Measurements from ENCODE around the gene XPA. TPM values are rescaled to one million over a fixed set of nuclear protein-coding genes. Genes with fewer than 3 reads are reported as not detected.

XPA gene
- total and polyA plus RNA-seq, 2 of the 8 experiments (the other 6 are each of a cell fraction or from before 2014, with no cell fraction given) = 0.24 to 2.6 TPM

DNA sequence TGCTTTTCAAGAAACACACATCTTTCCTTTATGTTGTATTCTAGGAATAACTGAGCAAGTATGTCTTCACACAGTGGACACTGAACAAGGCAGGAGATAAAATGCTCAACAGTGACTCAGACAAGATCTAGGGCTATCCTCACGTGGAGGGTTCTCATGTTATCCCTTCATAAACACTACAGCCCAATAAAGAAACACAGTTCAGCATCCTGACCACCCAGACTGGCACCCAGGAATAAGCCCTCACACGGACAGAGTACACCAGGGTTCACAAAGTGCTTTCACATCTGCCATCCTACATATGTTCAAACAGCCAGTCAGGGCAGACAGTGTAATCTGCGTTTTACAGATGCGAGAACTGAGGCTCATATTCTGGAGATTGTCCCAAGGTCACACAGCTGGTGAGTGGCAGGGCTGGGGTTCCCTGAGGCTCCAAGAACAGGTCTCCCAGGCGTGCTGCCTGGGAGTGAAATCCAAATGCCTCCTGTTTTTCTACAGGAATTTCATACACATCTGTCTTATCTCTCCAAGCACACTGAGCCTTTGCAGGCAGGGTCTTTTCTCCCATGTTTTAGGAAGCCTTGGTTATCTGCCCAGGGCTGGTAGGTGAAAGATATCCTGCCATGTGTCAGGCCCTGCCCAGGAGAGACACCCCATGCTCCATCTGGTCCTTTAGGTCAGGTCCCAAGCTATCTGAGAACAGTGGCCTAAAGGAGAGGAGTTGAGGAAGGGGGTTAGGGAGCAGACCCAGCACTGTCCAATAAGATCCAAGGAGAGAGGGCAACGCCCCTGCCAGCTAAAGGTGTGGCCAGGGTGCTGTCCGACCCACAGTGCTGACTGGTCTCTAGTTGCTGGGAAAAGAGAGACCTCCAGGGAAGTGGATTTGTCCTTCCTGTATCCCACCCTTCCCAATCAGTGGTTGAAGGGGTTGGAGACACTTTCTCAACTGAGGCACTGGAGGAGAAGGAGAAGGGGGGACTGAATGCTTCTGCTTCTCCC is 47.9 kb upstream of the XPA start:
- Histone ChIP-seq H3K27me3 (replicated peaks in 1 of 4; ENCODE audit: control insufficient read depth in 3 of 4, extremely low read depth in 1 of 4, insufficient read depth in 3 of 4, low read length in 3 of 4) (peaks cover 0 to 27% (median 17%) of the 10 kb centered on the region in 4 experiments; a peak in 6 of 7 replicates), H2AFZ (ENCODE audit: low read length) (no peak overlapping the region), H3K79me2 (ENCODE audit: control insufficient read depth in 1 of 2, insufficient read depth in 2 of 2, low read length in 2 of 2) (no peaks in the 10 kb centered on the region), H3K79me1 (ENCODE audit: low read depth, low read length) (no peaks in the 10 kb centered on the region), H2BK120ac (replicated peaks; ENCODE audit: low read depth, low read length) (no peak overlapping the region), H2BK15ac (ENCODE audit: low read length) (no peak overlapping the region), H3K9ac (replicated peaks in 1 of 4; ENCODE audit: extremely low read depth in 1 of 4, low read depth in 3 of 4, low read length in 3 of 4) (no peak overlapping the region), H4K5ac (ENCODE audit: insufficient read length, low read depth, low read length) (no peak overlapping the region), H4K8ac (ENCODE audit: extremely low read depth, insufficient read depth, low read length) (no peak overlapping the region), H2BK5ac (ENCODE audit: low read depth, low read length) (no peak overlapping the region), H3K14ac (ENCODE audit: insufficient read length) (no peak overlapping the region), H2BK12ac (ENCODE audit: low read depth, low read length) (no peak overlapping the region), H3K27ac (ENCODE audit: low read depth, low read length) (no peak overlapping the region), H3K23me2 (ENCODE audit: low read depth, low read length) (peaks cover 3% of the 10 kb centered on the region), H4K91ac (replicated peaks; ENCODE audit: insufficient read length, low read length) (no peak overlapping the region), H3K4ac (replicated peaks; ENCODE audit: insufficient read length, low read depth, low read length) (no peak overlapping the region), H3K4me3 (ENCODE audit: extremely low read depth in 1 of 4, insufficient read depth in 2 of 4, low read depth in 3 of 4, low read length in 4 of 4) (no peak overlapping the region), H3K4me1 (replicated peaks in 1 of 4; ENCODE audit: control insufficient read depth in 3 of 4, insufficient read depth in 4 of 4, low read length in 3 of 4) (peaks cover 0 to 7% (median 3%) of the 10 kb centered on the region in 4 experiments; a peak in 3 of 7 replicates), H3K18ac (ENCODE audit: extremely low read depth, low read length) (no peak overlapping the region), H3K9me3 (ENCODE audit: insufficient read depth in 2 of 2, low read depth in 1 of 2, low read length in 1 of 2) (no peaks in the 10 kb centered on the region), H2AK5ac (ENCODE audit: low read depth, low read length) (no peak overlapping the region), H3K56ac (replicated peaks; ENCODE audit: insufficient read length, low read depth, low read length) (no peak overlapping the region), H3K4me2 (ENCODE audit: insufficient read depth in 1 of 2, low read depth in 2 of 2, low read length in 2 of 2) (no peak overlapping the region), H4K20me1 (replicated peaks in 1 of 2; ENCODE audit: control insufficient read depth in 1 of 2, insufficient read depth in 2 of 2, low read length in 2 of 2) (no peaks in the 10 kb centered on the region), H3K23ac (ENCODE audit: insufficient read length) (no peak overlapping the region), H3K36me3 (ENCODE audit: control insufficient read depth in 2 of 4, insufficient read depth in 4 of 4, low read length in 3 of 4) (no peaks in the 10 kb centered on the region), H2BK20ac (ENCODE audit: low read length) (no peak overlapping the region)
- ChIA-PET CTCF (ENCODE audit: partially characterized antibody) (interaction anchor here (1.0 kb wide), 1 partner anchor 115 kb away, joined by 5 read pairs; no protein-coding TSS in a partner anchor), POLR2A (ENCODE audit: partially characterized antibody) (interaction anchor here (0.6 to 0.8 kb wide), 2 partner anchors 12 to 135 kb away, joined by 3 read pairs; no protein-coding TSS in a partner anchor)
- peak in 1 of 2 experiments; percentile 61 for DNase-seq (ENCODE audit: low read depth in 1 of 2, low spot score in 2 of 2)
- no peak for TF ChIP-seq BRCA1 (IDR thresholded peaks at IDR 0.05; ENCODE audit: low read depth, low read length)
- peak; percentile 79 to 86; a peak in 3 of 4 replicates for TF ChIP-seq SIN3A (conservative IDR thresholded peaks at IDR 0.05 in 1 of 2, IDR thresholded peaks at IDR 0.05 in 1 of 2; ENCODE audit: low read depth in 1 of 2, low read length in 2 of 2)
- peak; percentile 41 for TF ChIP-seq MAX (IDR thresholded peaks at IDR 0.05)
- no peak for TF ChIP-seq SRF (IDR thresholded peaks at IDR 0.05; ENCODE audit: low read depth, low read length)
- peak; percentile 13 for FAIRE-seq
- 69% methylated on average over 6 of the region's 7 CpGs; no CpG with 5 or more reads in 1 of the 2 experiments for WGBS, 2 experiments (ENCODE audit: extremely low coverage in 1 of 2, insufficient coverage in 1 of 2, insufficient read length in 1 of 2, insufficient replicate concordance in 2 of 2, low coverage in 1 of 2, low lambda C conversion rate in 2 of 2, missing lambda C conversion rate in 1 of 2)
